K562 (cell line): ENCODE results near the gene SEPHS1.

Source experiments
- CBX2 ChIP-seq: fragments of 200-600 bp; sonication (generic); IDR thresholded peaks from one replicate; pipeline ENCODE4 v1.6.1; 2012; ENCODE audit warnings: mild to moderate bottlenecking, low read length, inconsistent platforms; ENCODE audit not compliant: insufficient read depth, poor library complexity, severe bottlenecking
- GTF2F1 ChIP-seq: IDR thresholded peaks from 2 replicates; pipeline ENCODE4 v1.6.1; 2011; ENCODE audit warnings: low read depth, low read length, improper control_type of control experiment
- JUND ChIP-seq, 2 experiments: IDR thresholded peaks; 2 replicates in 1 of 2; 3 replicates in 1 of 2; pipeline ENCODE4 v1.6.1; 2011; ENCODE audit warnings: borderline replicate concordance in 2 of 2, low read depth in 2 of 2, low read length in 2 of 2, improper control_type of control experiment in 1 of 2, missing biosample characterization in 1 of 2, missing genetic modification characterization in 1 of 2, missing genetic modification reagents in 1 of 2
- POLR2AphosphoS5 ChIP-seq: IDR thresholded peaks from 2 replicates; pipeline ENCODE4 v1.6.1; 2011; ENCODE audit warnings: mild to moderate bottlenecking, low read depth, low read length, moderate library complexity; ENCODE audit not compliant: control insufficient read depth, insufficient read depth
- RAD21 ChIP-seq, 2 experiments: fragments of 250-450 bp in 1 of 2; fragments of 450-650 bp in 1 of 2; sonication (Bioruptor Pico) in 1 of 2; formaldehyde crosslinking in 1 of 2; IDR thresholded peaks in 1 of 2; conservative IDR thresholded peaks in 1 of 2; 2 replicates each; pipeline versions ENCODE4 v1.4.0 to v1.8.0; 2020 to 2022; ENCODE audit warnings: mild to moderate bottlenecking in 2 of 2, moderate library complexity in 1 of 2
- RNF2 ChIP-seq: sonication (generic); IDR thresholded peaks from 2 replicates; pipeline ENCODE4 v1.6.1; 2016
- SNIP1 ChIP-seq: fragments of 450-650 bp; IDR thresholded peaks from 2 replicates; pipeline ENCODE4 v1.7.1; 2017; ENCODE audit warnings: low read depth, mild to moderate bottlenecking
- ZBTB7A ChIP-seq: IDR thresholded peaks from 2 replicates; pipeline ENCODE4 v1.6.1; 2011; ENCODE audit warnings: low read depth, mild to moderate bottlenecking, low read length, moderate library complexity, borderline replicate concordance; ENCODE audit not compliant: control insufficient read depth

GRCh38 chr10:13321576-13321975 is 26.5 kb downstream of the SEPHS1 start:
- TF ChIP-seq RAD21 (CRISPR knock-in tag; conservative IDR thresholded peaks at IDR 0.05 in 1 of 2, IDR thresholded peaks at IDR 0.05 in 1 of 2) = no peak
- no peak for TF ChIP-seq CBX2
- TF ChIP-seq RNF2 = no peak
- TF ChIP-seq SNIP1 = no peak
- TF ChIP-seq POLR2AphosphoS5 = no peak
- no peak for TF ChIP-seq GTF2F1
- TF ChIP-seq ZBTB7A = no peak
- no peak for TF ChIP-seq JUND (IDR thresholded peaks at IDR 0.05; ENCODE audit: borderline replicate concordance, low read depth, low read length)
- TF ChIP-seq JUND (tag; IDR thresholded peaks at IDR 0.05; ENCODE audit: borderline replicate concordance, low read depth, low read length) = no peak
